HepG2 (cell line): ENCODE results near the gene LRRC45. TPM values are rescaled to one million over a fixed set of nuclear protein-coding genes. Genes with fewer than 3 reads are reported as not detected.

ENCODE experiments used
- ARNTL ChIP-seq: sonication (generic); formaldehyde crosslinking; IDR thresholded peaks from 2 replicates; pipeline ENCODE4 v1.4.0; 2020; ENCODE audit warnings: mild to moderate bottlenecking, missing genetic modification reagents
- CAMTA2 ChIP-seq: sonication (generic); formaldehyde crosslinking; IDR thresholded peaks from 2 replicates; pipeline ENCODE4 v1.4.0; 2020; ENCODE audit warnings: mild to moderate bottlenecking, missing genetic modification reagents, borderline replicate concordance
- CREB1 ChIP-seq, 2 experiments: fragments of 450-650 bp in 1 of 2; IDR thresholded peaks; 2 replicates each; pipeline ENCODE4 v1.6.1; 2016 to 2017; ENCODE audit warnings: control low read depth in 1 of 2, mild to moderate bottlenecking in 1 of 2, missing compliant biosample characterization in 1 of 2, missing genetic modification characterization in 1 of 2
- ESRRA ChIP-seq: sonication (generic); formaldehyde crosslinking; IDR thresholded peaks from 2 replicates; pipeline ENCODE4 v1.5.1; 2020; ENCODE audit warnings: mild to moderate bottlenecking, low read depth, missing genetic modification reagents
- ETV5 ChIP-seq: IDR thresholded peaks from 2 replicates; pipeline ENCODE4 v1.6.1; 2018; ENCODE audit warnings: missing biosample characterization, missing genetic modification reagents, inconsistent platforms, borderline replicate concordance
- ETV6 ChIP-seq: sonication (generic); formaldehyde crosslinking; conservative IDR thresholded peaks from 2 replicates; pipeline ENCODE4 v1.4.0; 2020; ENCODE audit warnings: missing genetic modification reagents
- GABPA ChIP-seq, 2 experiments: IDR thresholded peaks; 2 replicates each; pipeline ENCODE4 v1.6.1; 2011 to 2016; ENCODE audit warnings: low read depth in 2 of 2, low read length in 1 of 2, missing biosample characterization in 1 of 2, missing genetic modification characterization in 1 of 2
- GATAD1 ChIP-seq: IDR thresholded peaks from 2 replicates; pipeline ENCODE4 v1.6.1; 2016; ENCODE audit warnings: missing genetic modification reagents, missing compliant biosample characterization
- HES4 ChIP-seq: sonication (generic); formaldehyde crosslinking; IDR thresholded peaks from 2 replicates; pipeline ENCODE4 v1.9.0; 2021; ENCODE audit warnings: mild to moderate bottlenecking, missing genetic modification reagents, borderline replicate concordance
- IRF2 ChIP-seq: IDR thresholded peaks from 2 replicates; pipeline ENCODE4 v1.6.1; 2018; ENCODE audit warnings: missing genetic modification reagents, missing compliant biosample characterization
- ISL2 ChIP-seq: sonication (generic); formaldehyde crosslinking; IDR thresholded peaks from 2 replicates; pipeline ENCODE4 v1.5.0; 2020; ENCODE audit warnings: missing genetic modification reagents
- NBN ChIP-seq: fragments of 450-650 bp; conservative IDR thresholded peaks from 2 replicates; pipeline ENCODE4 v1.6.1; 2017
- NFE2L2 ChIP-seq: fragments of 150-350 bp; IDR thresholded peaks from 2 replicates; pipeline ENCODE4 v1.6.1; 2014; ENCODE audit warnings: low read length
- NKX3-1 ChIP-seq: sonication (generic); formaldehyde crosslinking; IDR thresholded peaks from 2 replicates; pipeline ENCODE4 v1.5.0; 2020; ENCODE audit warnings: missing genetic modification reagents
- RAD51 ChIP-seq: fragments of 450-650 bp; IDR thresholded peaks from 2 replicates; pipeline ENCODE4 v1.6.1; 2016; ENCODE audit warnings: borderline replicate concordance
- SAFB2 ChIP-seq: sonication (generic); formaldehyde crosslinking; IDR thresholded peaks from 2 replicates; pipeline ENCODE4 v1.5.1; 2020; ENCODE audit warnings: missing genetic modification reagents, low read depth, mild to moderate bottlenecking, borderline replicate concordance
- SMAD1 ChIP-seq: sonication (generic); formaldehyde crosslinking; IDR thresholded peaks from 2 replicates; pipeline ENCODE4 v1.4.0; 2020; ENCODE audit warnings: missing genetic modification reagents, low read depth, mild to moderate bottlenecking, borderline replicate concordance
- TP53 ChIP-seq: sonication (generic); formaldehyde crosslinking; conservative IDR thresholded peaks from 2 replicates; pipeline ENCODE4 v1.4.0; 2020; ENCODE audit warnings: missing genetic modification reagents
- YEATS2 ChIP-seq: sonication (generic); formaldehyde crosslinking; IDR thresholded peaks from 2 replicates; pipeline ENCODE4 v1.4.0; 2020; ENCODE audit warnings: missing genetic modification reagents, borderline replicate concordance
- ZBTB3 ChIP-seq: sonication (generic); formaldehyde crosslinking; IDR thresholded peaks from 2 replicates; pipeline ENCODE4 v1.4.0; 2020; ENCODE audit warnings: low read depth, mild to moderate bottlenecking, moderate library complexity, missing genetic modification reagents, borderline replicate concordance
- ZBTB8A ChIP-seq: sonication (generic); formaldehyde crosslinking; IDR thresholded peaks from 2 replicates; pipeline ENCODE4 v1.4.0; 2020; ENCODE audit warnings: mild to moderate bottlenecking, low read depth, missing genetic modification reagents, borderline replicate concordance
- ZFP36L1 ChIP-seq: sonication (generic); formaldehyde crosslinking; IDR thresholded peaks from 2 replicates; pipeline ENCODE4 v1.8.0; 2022; ENCODE audit warnings: mild to moderate bottlenecking, missing genetic modification reagents, moderate library complexity
- ZNF180 ChIP-seq: sonication (generic); formaldehyde crosslinking; IDR thresholded peaks from 2 replicates; pipeline ENCODE4 v1.4.0; 2020; ENCODE audit warnings: low read depth, missing genetic modification reagents, borderline replicate concordance
- ZNF496 ChIP-seq: sonication (generic); formaldehyde crosslinking; IDR thresholded peaks from 2 replicates; pipeline ENCODE4 v1.8.1; 2023; ENCODE audit warnings: mild to moderate bottlenecking, moderate library complexity, missing genetic modification reagents; ENCODE audit not compliant: insufficient replicate concordance
- ZNF501 ChIP-seq: sonication (generic); formaldehyde crosslinking; IDR thresholded peaks from 2 replicates; pipeline ENCODE4 v1.5.1; 2020; ENCODE audit warnings: mild to moderate bottlenecking, moderate library complexity, missing genetic modification reagents
- ZNF660 ChIP-seq: sonication (generic); formaldehyde crosslinking; IDR thresholded peaks from 2 replicates; pipeline ENCODE4 v1.5.1; 2020; ENCODE audit warnings: mild to moderate bottlenecking, low read depth, missing genetic modification reagents, borderline replicate concordance
- ZNF672 ChIP-seq: sonication (generic); formaldehyde crosslinking; IDR thresholded peaks from 2 replicates; pipeline ENCODE4 v1.8.1; 2022; ENCODE audit warnings: missing genetic modification reagents
- polyA plus RNA-seq, 8 experiments: library from polyadenylated mRNA; depleted of rRNA in 3 of 8; stranded (reverse) in 7 of 8; unstranded in 1 of 8; fragments of >200 nt; fragmentation: Illumina TruSeq in 4 of 8; extraction: Trizol in 4 of 8; gene quantifications; 2 replicates each; pipeline versions ENCODE4 v1.2.1 to v1.2.3, GENCODE V29; 2011 to 2016; ENCODE audit warnings: low read depth in 4 of 8, missing spikeins in 1 of 8, mixed read lengths in 1 of 8; ENCODE audit not compliant: insufficient read depth in 1 of 8
- total RNA-seq, 5 experiments: library from RNA; depleted of rRNA; stranded (reverse); fragments of >200 nt; fragmentation: Illumina TruSeq; extraction: Trizol; gene quantifications; 2 replicates each; pipeline ENCODE4 v1.2.3, GENCODE V29; 2016; ENCODE audit warnings: low read depth in 1 of 5
- TF ChIP-seq, protein P1 (sequence below): sonication (generic); formaldehyde crosslinking; IDR thresholded peaks from 2 replicates; pipeline ENCODE4 v1.8.1; 2023; ENCODE audit warnings: mild to moderate bottlenecking, missing genetic modification reagents, borderline replicate concordance
- TF ChIP-seq, protein P2 (sequence below): sonication (generic); formaldehyde crosslinking; IDR thresholded peaks from 2 replicates; pipeline ENCODE4 v1.4.0; 2020; ENCODE audit warnings: mild to moderate bottlenecking, low read depth, missing genetic modification reagents

The LRRC45 gene
- total and polyA plus RNA-seq, 2 of the 13 experiments (the other 11 are each of a cell fraction or from before 2014, with no cell fraction given): 11.6 to 48.1 TPM

GRCh38 chr17:81994593-81995462 is 28.3 kb upstream of the LRRC45 start (continued):
- peak; percentile 44; the same call in 1 of the 2 replicates for TF ChIP-seq ZNF672 (CRISPR knock-in tag)
- TF ChIP-seq IRF2 (CRISPR knock-in tag): peak; percentile 20; the same call in 1 of the 2 replicates
- TF ChIP-seq ZFP36L1 (CRISPR knock-in tag): peak; percentile 49; the same call in 1 of the 2 replicates
- no peak for TF ChIP-seq SAFB2 (CRISPR knock-in tag)
- no peak for TF ChIP-seq ZBTB8A
- no peak; the same call in none of the 2 replicates for TF ChIP-seq GATAD1 (CRISPR knock-in tag)
- TF ChIP-seq CREB1 (IDR thresholded peaks at IDR 0.05): no peak
- no peak for TF ChIP-seq CREB1 (CRISPR knock-in tag; IDR thresholded peaks at IDR 0.05)
- TF ChIP-seq, protein P1, sequence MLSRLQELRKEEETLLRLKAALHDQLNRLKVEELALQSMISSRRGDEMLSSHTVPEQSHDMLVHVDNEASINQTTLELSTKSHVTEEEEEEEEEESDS (CRISPR knock-in tag): 0 out of 2 replicates have a peak, but pooled peaks have one; percentile 21
- TF ChIP-seq, protein P2, sequence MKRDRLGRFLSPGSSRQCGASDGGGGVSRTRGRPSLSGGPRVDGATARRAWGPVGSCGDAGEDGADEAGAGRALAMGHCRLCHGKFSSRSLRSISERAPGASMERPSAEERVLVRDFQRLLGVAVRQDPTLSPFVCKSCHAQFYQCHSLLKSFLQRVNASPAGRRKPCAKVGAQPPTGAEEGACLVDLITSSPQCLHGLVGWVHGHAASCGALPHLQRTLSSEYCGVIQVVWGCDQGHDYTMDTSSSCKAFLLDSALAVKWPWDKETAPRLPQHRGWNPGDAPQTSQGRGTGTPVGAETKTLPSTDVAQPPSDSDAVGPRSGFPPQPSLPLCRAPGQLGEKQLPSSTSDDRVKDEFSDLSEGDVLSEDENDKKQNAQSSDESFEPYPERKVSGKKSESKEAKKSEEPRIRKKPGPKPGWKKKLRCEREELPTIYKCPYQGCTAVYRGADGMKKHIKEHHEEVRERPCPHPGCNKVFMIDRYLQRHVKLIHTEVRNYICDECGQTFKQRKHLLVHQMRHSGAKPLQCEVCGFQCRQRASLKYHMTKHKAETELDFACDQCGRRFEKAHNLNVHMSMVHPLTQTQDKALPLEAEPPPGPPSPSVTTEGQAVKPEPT (CRISPR knock-in tag): no peak; the same call in 1 of the 2 replicates
- TF ChIP-seq SMAD1: no peak
- TF ChIP-seq ETV5 (CRISPR knock-in tag): peak; percentile 44
- TF ChIP-seq ZNF496 (CRISPR knock-in tag): no peak
- no peak for TF ChIP-seq ESRRA (CRISPR knock-in tag)
- no peak for TF ChIP-seq HES4 (CRISPR knock-in tag)
- no peak for TF ChIP-seq GABPA (IDR thresholded peaks at IDR 0.05; ENCODE audit: low read depth, low read length)
- no peak for TF ChIP-seq GABPA (CRISPR knock-in tag; IDR thresholded peaks at IDR 0.05; ENCODE audit: low read depth)
- no peak for TF ChIP-seq ZNF501 (CRISPR knock-in tag)
- no peak for TF ChIP-seq ETV6 (CRISPR knock-in tag)
- peak; percentile 21; the same call in 1 of the 2 replicates for TF ChIP-seq YEATS2 (CRISPR knock-in tag)
- TF ChIP-seq ARNTL (CRISPR knock-in tag): peak; percentile 57; the same call in 1 of the 2 replicates
- TF ChIP-seq RAD51: no peak
- no peak for TF ChIP-seq NFE2L2
- peak; percentile 96 for TF ChIP-seq ISL2
- TF ChIP-seq NBN: no peak
- no peak for TF ChIP-seq ZBTB3 (CRISPR knock-in tag)
- no peak for TF ChIP-seq CAMTA2
- no peak; the same call in 1 of the 2 replicates for TF ChIP-seq ZNF660 (CRISPR knock-in tag)
- peak; percentile 43; the same call in 1 of the 2 replicates for TF ChIP-seq NKX3-1 (CRISPR knock-in tag)
- no peak for TF ChIP-seq ZNF180
- 0 out of 2 replicates have a peak, but pooled peaks have one; percentile 56 for TF ChIP-seq TP53
